SJCRH30 (cell line): ENCODE measurements around the gene GLCCI1. TPM values are rescaled to one million over a fixed set of nuclear protein-coding genes. Genes with fewer than 3 reads are reported as not detected.

Experiments
- DNase-seq, 2 experiments: peaks; one replicate each; pipeline ENCODE4 v3.0.0-alpha.2; 2015 to 2020
- H3K27ac ChIP-seq: fragments of 250-450 bp; sonication (Bioruptor Pico); 2 replicates; pipeline ENCODE4 v1.5.1; 2020; ENCODE audit warnings: mild to moderate bottlenecking, moderate library complexity
- H3K27me3 ChIP-seq: fragments of 250-450 bp; sonication (Bioruptor Pico); 2 replicates; pipeline ENCODE4 v1.5.1; 2020; ENCODE audit warnings: mild to moderate bottlenecking, moderate library complexity
- H3K36me3 ChIP-seq: fragments of 250-450 bp; sonication (Bioruptor Pico); 2 replicates; pipeline ENCODE4 v1.5.1; 2020; ENCODE audit warnings: mild to moderate bottlenecking, moderate library complexity
- H3K4me1 ChIP-seq: fragments of 250-450 bp; sonication (Bioruptor Pico); 2 replicates; pipeline ENCODE4 v1.5.1; 2020; ENCODE audit warnings: mild to moderate bottlenecking, moderate library complexity
- H3K4me3 ChIP-seq: fragments of 250-450 bp; sonication (Bioruptor Pico); 2 replicates; pipeline ENCODE4 v1.5.1; 2020; ENCODE audit warnings: mild to moderate bottlenecking, moderate library complexity
- H3K9me3 ChIP-seq: fragments of 250-450 bp; sonication (Bioruptor Pico); replicated peaks from 2 replicates; pipeline ENCODE4 v1.5.1; 2020; ENCODE audit warnings: mild to moderate bottlenecking, moderate library complexity
- total RNA-seq: library from RNA; depleted of rRNA; stranded (reverse); fragments of >200 nt; shearing (Covaris generic); gene quantifications from 2 replicates; pipeline ENCODE4 v1.2.3, GENCODE V29; 2014

GLCCI1 gene
- total RNA-seq, 1 experiment from 2014 or later: 11.8 TPM

- Histone ChIP-seq H3K4me1 (peaks cover 9% of the 10 kb centered on the region), H3K27me3 (no peaks in the 10 kb centered on the region), H3K27ac (peak overlapping the region; percentile 76; the same call in 1 of the 2 replicates), H3K4me3 (peak overlapping the region; percentile 92), H3K36me3 (no peaks in the 10 kb centered on the region), H3K9me3 (no peaks in the 10 kb centered on the region)
- peak; percentile 54 to 67 for DNase-seq
Observed at GRCh38 chr7:7969306-7970236, 975 bp downstream of the GLCCI1 start.

GRCh38 chr7:7970237-7970530, 1.6 kb downstream of the GLCCI1 start:
- no peaks in the 10 kb centered on the region for H3K9me3 ChIP-seq
- H3K27me3 ChIP-seq: no peaks in the 10 kb centered on the region
- peak in 1 of 2 experiments; percentile 15 for DNase-seq
- H3K4me3 ChIP-seq: peak overlapping the region; percentile 92
- H3K27ac ChIP-seq: no peak overlapping the region
- peaks cover 9% of the 10 kb centered on the region for H3K4me1 ChIP-seq
- no peaks in the 10 kb centered on the region for H3K36me3 ChIP-seq

- Histone ChIP-seq H3K27ac (no peak overlapping the region), H3K36me3 (no peaks in the 10 kb centered on the region), H3K9me3 (no peaks in the 10 kb centered on the region), H3K27me3 (no peaks in the 10 kb centered on the region), H3K4me3 (peak overlapping the region; percentile 92), H3K4me1 (peaks cover 9% of the 10 kb centered on the region)
- peak; percentile 12 to 44 for DNase-seq
Observed at GRCh38 chr7:7970531-7971307, 2.1 kb downstream of the GLCCI1 start.

GRCh38 chr7:7971308-7972040, 2.9 kb downstream of the GLCCI1 start:
- DNase-seq: no peak
- Histone ChIP-seq H3K9me3 (no peaks in the 10 kb centered on the region), H3K27me3 (no peaks in the 10 kb centered on the region), H3K36me3 (no peaks in the 10 kb centered on the region), H3K27ac (no peak overlapping the region), H3K4me1 (peaks cover 9% of the 10 kb centered on the region), H3K4me3 (peak overlapping the region; percentile 92)

GRCh38 chr7:7972128-7972527, 3.5 kb downstream of the GLCCI1 start:
- Histone ChIP-seq H3K36me3 (no peaks in the 10 kb centered on the region), H3K4me3 (no peak overlapping the region), H3K27me3 (no peaks in the 10 kb centered on the region), H3K4me1 (peaks cover 9% of the 10 kb centered on the region), H3K9me3 (no peaks in the 10 kb centered on the region), H3K27ac (no peak overlapping the region)
- DNase-seq: no peak

- Histone ChIP-seq H3K4me1 (peaks cover 9% of the 10 kb centered on the region), H3K36me3 (no peaks in the 10 kb centered on the region), H3K27ac (no peak overlapping the region), H3K9me3 (no peaks in the 10 kb centered on the region), H3K27me3 (no peaks in the 10 kb centered on the region), H3K4me3 (no peak overlapping the region)
- no peak for DNase-seq
Observed at GRCh38 chr7:7972922-7973594, 4.5 kb downstream of the GLCCI1 start.

GRCh38 chr7:7976677-7977076, 8.1 kb downstream of the GLCCI1 start:
- Histone ChIP-seq H3K36me3 (no peaks in the 10 kb centered on the region), H3K27me3 (no peaks in the 10 kb centered on the region), H3K9me3 (no peaks in the 10 kb centered on the region), H3K4me3 (no peak overlapping the region), H3K27ac (no peak overlapping the region), H3K4me1 (no peaks in the 10 kb centered on the region)
- DNase-seq: no peak

- H3K36me3 ChIP-seq: no peaks in the 10 kb centered on the region
- H3K27ac ChIP-seq: no peak overlapping the region
- H3K27me3 ChIP-seq: no peaks in the 10 kb centered on the region
- H3K4me3 ChIP-seq: no peak overlapping the region
- no peak for DNase-seq
- no peaks in the 10 kb centered on the region for H3K9me3 ChIP-seq
- no peaks in the 10 kb centered on the region for H3K4me1 ChIP-seq
Observed at GRCh38 chr7:7977774-7978173, 9.2 kb downstream of the GLCCI1 start.

- no peak overlapping the region for H3K27ac ChIP-seq
- no peaks in the 10 kb centered on the region for H3K36me3 ChIP-seq
- H3K4me1 ChIP-seq: no peaks in the 10 kb centered on the region
- no peak overlapping the region for H3K4me3 ChIP-seq
- no peaks in the 10 kb centered on the region for H3K9me3 ChIP-seq
- no peaks in the 10 kb centered on the region for H3K27me3 ChIP-seq
- DNase-seq: no peak
Observed at GRCh38 chr7:7978860-7979259, 10.3 kb downstream of the GLCCI1 start.

- H3K4me3 ChIP-seq: no peak overlapping the region
- no peaks in the 10 kb centered on the region for H3K36me3 ChIP-seq
- no peak overlapping the region for H3K27ac ChIP-seq
- H3K4me1 ChIP-seq: no peaks in the 10 kb centered on the region
- no peaks in the 10 kb centered on the region for H3K27me3 ChIP-seq
- no peak for DNase-seq
- no peaks in the 10 kb centered on the region for H3K9me3 ChIP-seq
Observed at GRCh38 chr7:7979558-7979957, 11.0 kb downstream of the GLCCI1 start.

GRCh38 chr7:7980134-7980533, 11.5 kb downstream of the GLCCI1 start:
- H3K27ac ChIP-seq: no peak overlapping the region
- no peaks in the 10 kb centered on the region for H3K4me1 ChIP-seq
- H3K36me3 ChIP-seq: no peaks in the 10 kb centered on the region
- H3K9me3 ChIP-seq: no peaks in the 10 kb centered on the region
- no peak for DNase-seq
- H3K27me3 ChIP-seq: no peaks in the 10 kb centered on the region
- H3K4me3 ChIP-seq: no peak overlapping the region

- no peaks in the 10 kb centered on the region for H3K4me1 ChIP-seq
- H3K27me3 ChIP-seq: no peaks in the 10 kb centered on the region
- no peak for DNase-seq
- H3K4me3 ChIP-seq: no peak overlapping the region
- no peaks in the 10 kb centered on the region for H3K36me3 ChIP-seq
- no peaks in the 10 kb centered on the region for H3K9me3 ChIP-seq
- H3K27ac ChIP-seq: no peak overlapping the region
Observed at GRCh38 chr7:7982904-7983303, 14.3 kb downstream of the GLCCI1 start.

GRCh38 chr7:7984424-7984823, 15.8 kb downstream of the GLCCI1 start:
- H3K36me3 ChIP-seq: no peaks in the 10 kb centered on the region
- H3K4me1 ChIP-seq: no peaks in the 10 kb centered on the region
- no peak overlapping the region for H3K27ac ChIP-seq
- no peaks in the 10 kb centered on the region for H3K27me3 ChIP-seq
- no peak for DNase-seq
- no peak overlapping the region for H3K4me3 ChIP-seq
- no peaks in the 10 kb centered on the region for H3K9me3 ChIP-seq

GRCh38 chr7:7988706-7989105, 20.1 kb downstream of the GLCCI1 start:
- H3K4me3 ChIP-seq: no peak overlapping the region
- H3K27ac ChIP-seq: no peak overlapping the region
- no peaks in the 10 kb centered on the region for H3K27me3 ChIP-seq
- H3K36me3 ChIP-seq: no peaks in the 10 kb centered on the region
- 0 out of 2 replicates have a peak, but pooled peaks cover 3% of the 10 kb centered on the region for H3K9me3 ChIP-seq
- no peaks in the 10 kb centered on the region for H3K4me1 ChIP-seq
- DNase-seq: no peak
